ENCODE data around the gene MEIS1.

DNA sequence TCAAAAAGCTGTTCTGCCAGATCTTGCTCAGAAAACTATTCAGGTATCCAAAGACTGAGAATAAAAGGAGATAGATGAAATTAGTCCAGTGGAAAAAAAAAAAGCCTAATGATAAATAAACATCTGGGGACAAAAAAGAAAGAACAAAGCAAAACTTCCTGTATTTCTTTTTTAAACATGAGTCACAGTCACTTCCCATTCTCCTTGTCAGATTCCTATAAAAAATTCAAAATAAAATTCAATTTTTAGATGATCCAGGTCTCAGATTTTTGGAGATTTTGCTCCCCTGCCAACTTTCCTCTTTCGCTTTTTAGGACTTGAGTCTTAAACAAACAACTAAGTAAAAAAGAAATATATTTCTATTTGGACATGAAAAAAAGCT is 127.4 kb downstream of the MEIS1 start:
- TF ChIP-seq TAF1 (IDR thresholded peaks at IDR 0.05; ENCODE audit: borderline replicate concordance, low read depth, low read length) (no peak), POLR2A (IDR thresholded peaks at IDR 0.05; ENCODE audit: low read depth, low read length) (no peak), POLR2AphosphoS5 (IDR thresholded peaks at IDR 0.05; ENCODE audit: low read depth, low read length) (no peak)

Data from GM12892 (cell line).